Choroid plexus epithelial cell (primary cell): Measurements from ENCODE around the gene BBS9.
"Not testable (repeated sequence)": the region's sequence is repeated elsewhere in the genome, so short reads cannot be mapped to it uniquely, and the experiment has no call there.

Experiments used
- DNase-seq: peaks from one replicate; pipeline ENCODE4 v3.0.0-alpha.2; 2010; ENCODE audit warnings: low read depth
- H3K4me3 ChIP-seq: 2 replicates; pipeline ENCODE4 v1.5.1; 2011; ENCODE audit warnings: low read depth, mild to moderate bottlenecking, control low read depth, low read length, moderate library complexity
- TF ChIP-seq, protein P1 (sequence below): conservative IDR thresholded peaks from 2 replicates; pipeline ENCODE4 v1.5.1; 2011; ENCODE audit warnings: low read depth, mild to moderate bottlenecking, control low read depth, inconsistent platforms, low read length, moderate library complexity

Gene BBS9

GRCh38 chr7:33212144-33212543 lies 82.8 kb downstream of the BBS9 start:
- no peak for DNase-seq
- TF ChIP-seq, protein P1, sequence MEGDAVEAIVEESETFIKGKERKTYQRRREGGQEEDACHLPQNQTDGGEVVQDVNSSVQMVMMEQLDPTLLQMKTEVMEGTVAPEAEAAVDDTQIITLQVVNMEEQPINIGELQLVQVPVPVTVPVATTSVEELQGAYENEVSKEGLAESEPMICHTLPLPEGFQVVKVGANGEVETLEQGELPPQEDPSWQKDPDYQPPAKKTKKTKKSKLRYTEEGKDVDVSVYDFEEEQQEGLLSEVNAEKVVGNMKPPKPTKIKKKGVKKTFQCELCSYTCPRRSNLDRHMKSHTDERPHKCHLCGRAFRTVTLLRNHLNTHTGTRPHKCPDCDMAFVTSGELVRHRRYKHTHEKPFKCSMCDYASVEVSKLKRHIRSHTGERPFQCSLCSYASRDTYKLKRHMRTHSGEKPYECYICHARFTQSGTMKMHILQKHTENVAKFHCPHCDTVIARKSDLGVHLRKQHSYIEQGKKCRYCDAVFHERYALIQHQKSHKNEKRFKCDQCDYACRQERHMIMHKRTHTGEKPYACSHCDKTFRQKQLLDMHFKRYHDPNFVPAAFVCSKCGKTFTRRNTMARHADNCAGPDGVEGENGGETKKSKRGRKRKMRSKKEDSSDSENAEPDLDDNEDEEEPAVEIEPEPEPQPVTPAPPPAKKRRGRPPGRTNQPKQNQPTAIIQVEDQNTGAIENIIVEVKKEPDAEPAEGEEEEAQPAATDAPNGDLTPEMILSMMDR: no peak
- no peak overlapping the region for H3K4me3 ChIP-seq

GRCh38 chr7:33215992-33216391 lies 86.6 kb downstream of the BBS9 start:
- TF ChIP-seq, protein P1: no peak
- no peak overlapping the region for H3K4me3 ChIP-seq
- no peak for DNase-seq

DNA sequence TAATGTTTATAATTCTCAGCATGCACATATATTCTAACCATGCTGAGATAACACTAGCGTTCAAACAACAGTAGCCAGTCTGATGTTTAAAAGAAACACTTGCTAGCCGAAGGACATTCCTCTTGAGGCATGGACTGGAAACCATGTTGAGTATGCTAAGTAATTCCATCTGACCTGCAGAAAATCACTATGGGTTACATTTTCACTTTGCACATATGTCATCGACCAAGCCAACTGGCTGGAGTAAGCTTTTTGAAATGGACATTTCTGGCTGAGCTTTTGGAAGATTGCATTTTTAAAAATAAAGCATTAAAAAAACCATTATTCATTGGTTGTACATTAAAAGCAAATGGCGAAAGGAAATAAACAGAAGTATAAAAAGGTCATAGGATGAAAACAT lies 88.2 kb downstream of the BBS9 start:
- TF ChIP-seq, protein P1: no peak
- DNase-seq: no peak
- H3K4me3 ChIP-seq: no peak overlapping the region

- not testable (repeated sequence) for DNase-seq, H3K4me3 ChIP-seq
These were observed 89.6 kb downstream of the BBS9 start for GRCh38 chr7:33218841-33219535.

GRCh38 chr7:33220231-33220630 lies 90.9 kb downstream of the BBS9 start:
- no peak overlapping the region for H3K4me3 ChIP-seq

GRCh38 chr7:33221390-33221789 lies 92.0 kb downstream of the BBS9 start:
- H3K4me3 ChIP-seq: no peak overlapping the region
- TF ChIP-seq, protein P1: no peak
- DNase-seq: peak; percentile 9

More at GRCh38 chr7:33220231-33220630, 90.9 kb downstream of the BBS9 start:
- TF ChIP-seq, protein P1: no peak
- DNase-seq: no peak

DNA sequence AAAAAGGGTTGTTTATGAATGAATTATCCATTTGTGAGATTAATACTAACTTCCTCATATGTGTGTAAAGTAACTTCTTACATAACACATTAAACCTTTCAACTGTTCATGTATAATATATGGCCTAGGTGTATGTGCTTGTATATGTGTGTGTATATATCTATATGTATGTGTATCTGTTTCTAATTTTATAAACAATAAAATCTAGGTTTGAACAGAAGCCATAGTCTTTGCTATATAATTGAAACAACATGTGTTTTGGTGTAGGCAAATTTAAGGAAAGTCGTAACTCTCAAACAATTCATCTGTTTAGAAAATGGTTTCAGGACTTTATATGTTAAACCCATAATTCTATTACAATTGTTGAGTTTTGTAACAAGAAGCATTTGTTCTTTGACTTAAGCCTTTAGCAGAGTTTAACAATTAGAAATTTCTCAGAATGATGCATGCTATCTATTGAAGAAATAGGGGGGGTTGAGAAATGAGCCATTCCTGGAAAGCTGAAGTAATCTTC lies 103.3 kb downstream of the BBS9 start:
- TF ChIP-seq, protein P1: no peak
- H3K4me3 ChIP-seq: no peak overlapping the region
- DNase-seq: no peak
